DOHH2 (cell line): ENCODE results near the gene GJA4.

ENCODE experiments used
- H3F3A ChIP-seq: fragments of 200-600 bp; sonication (generic), shearing (Covaris generic); 2 replicates; pipeline ENCODE4 v1.6.0; 2016; ENCODE audit warnings: antibody characterized with exemption, mild to moderate bottlenecking; ENCODE audit not compliant: control insufficient read depth, insufficient read depth
- H3K27ac ChIP-seq: fragments of 200-600 bp; sonication (generic); 2 replicates; pipeline ENCODE4 v1.5.1; 2014; ENCODE audit warnings: low read depth, mild to moderate bottlenecking, low read length, moderate library complexity
- H3K27me3 ChIP-seq: fragments of 200-600 bp; sonication (generic); 2 replicates; pipeline ENCODE4 v1.6.1; 2014; ENCODE audit warnings: mild to moderate bottlenecking, low read length, mixed read lengths; ENCODE audit not compliant: control insufficient read depth
- H3K36me3 ChIP-seq: fragments of 200-600 bp; sonication (generic); 2 replicates; pipeline ENCODE4 v1.6.1; 2014; ENCODE audit warnings: mild to moderate bottlenecking, low read length, moderate library complexity, mixed read lengths; ENCODE audit not compliant: control insufficient read depth
- H3K4me1 ChIP-seq: fragments of 200-600 bp; sonication (generic); 2 replicates; pipeline ENCODE4 v1.6.1; 2014; ENCODE audit warnings: mild to moderate bottlenecking, low read length, mixed read lengths; ENCODE audit not compliant: control insufficient read depth
- H3K4me2 ChIP-seq: fragments of 200-600 bp; sonication (generic); 2 replicates; pipeline ENCODE4 v1.6.0; 2014; ENCODE audit warnings: mild to moderate bottlenecking, low read length, moderate library complexity
- H3K4me3 ChIP-seq: fragments of 200-600 bp; sonication (generic); 2 replicates; pipeline ENCODE4 v1.5.1; 2014; ENCODE audit warnings: mild to moderate bottlenecking, low read length, mixed read lengths
- H3K79me2 ChIP-seq: fragments of 200-600 bp; sonication (generic); 2 replicates; pipeline ENCODE4 v1.6.1; 2014; ENCODE audit warnings: mild to moderate bottlenecking, low read length, mixed read lengths; ENCODE audit not compliant: control insufficient read depth
- H3K9me2 ChIP-seq: fragments of 200-600 bp; sonication (generic); replicated peaks from 2 replicates; pipeline ENCODE4 v1.6.1; 2014; ENCODE audit warnings: mild to moderate bottlenecking, low read length, mixed read lengths; ENCODE audit not compliant: control insufficient read depth
- H3K9me3 ChIP-seq: fragments of 200-600 bp; sonication (generic); 2 replicates; pipeline ENCODE4 v1.6.1; 2014; ENCODE audit warnings: antibody characterized with exemption, low read length, mixed read lengths; ENCODE audit not compliant: control insufficient read depth, insufficient read depth
- H4K20me1 ChIP-seq: fragments of 200-600 bp; sonication (generic); 2 replicates; pipeline ENCODE4 v1.6.0; 2014; ENCODE audit warnings: low read depth, mild to moderate bottlenecking, antibody characterized with exemption, low read length, moderate library complexity; ENCODE audit not compliant: control insufficient read depth, insufficient read depth
- CTCF ChIP-seq: fragments of 200-600 bp; sonication (generic); IDR thresholded peaks from one replicate; pipeline ENCODE4 v1.5.1; 2014; ENCODE audit warnings: antibody characterized with exemption, mild to moderate bottlenecking, low read depth, low read length; ENCODE audit not compliant: poor library complexity, severe bottlenecking
- EZH2phosphoT487 ChIP-seq: fragments of 200-600 bp; sonication (generic); IDR thresholded peaks from 2 replicates; pipeline ENCODE4 v1.6.1; 2017; ENCODE audit warnings: borderline replicate concordance, mild to moderate bottlenecking, antibody characterized with exemption, low read length, moderate library complexity, mixed read lengths

The GJA4 gene

GRCh38 chr1:34754964-34755637 lies 37.7 kb upstream of the GJA4 start, which contains the start of gene GJB5:
TSS of gene GJB5 (plus strand) at chr1:34755047. CDS start at chr1:34757331, 2,284 bp downstream.
- no peaks in the 10 kb centered on the region for H3K36me3 ChIP-seq
- no peaks in the 10 kb centered on the region for H3K9me3 ChIP-seq
- H3K27me3 ChIP-seq = no peaks in the 10 kb centered on the region
- no peak within 1 kb of the TSS for H3K4me2 ChIP-seq
- H4K20me1 ChIP-seq = no peaks in the 10 kb centered on the region
- TF ChIP-seq CTCF (no peak), EZH2phosphoT487 (no peak)
- no peaks in the 10 kb centered on the region for H3F3A ChIP-seq
- H3K9me2 ChIP-seq = no peaks in the 10 kb centered on the region
- no peak within 1 kb of the TSS for H3K4me3 ChIP-seq
- H3K27ac ChIP-seq = no peak within 1 kb of the TSS
- H3K4me1 ChIP-seq = no peaks in the 10 kb centered on the region
- no peaks in the 10 kb centered on the region for H3K79me2 ChIP-seq

DNA sequence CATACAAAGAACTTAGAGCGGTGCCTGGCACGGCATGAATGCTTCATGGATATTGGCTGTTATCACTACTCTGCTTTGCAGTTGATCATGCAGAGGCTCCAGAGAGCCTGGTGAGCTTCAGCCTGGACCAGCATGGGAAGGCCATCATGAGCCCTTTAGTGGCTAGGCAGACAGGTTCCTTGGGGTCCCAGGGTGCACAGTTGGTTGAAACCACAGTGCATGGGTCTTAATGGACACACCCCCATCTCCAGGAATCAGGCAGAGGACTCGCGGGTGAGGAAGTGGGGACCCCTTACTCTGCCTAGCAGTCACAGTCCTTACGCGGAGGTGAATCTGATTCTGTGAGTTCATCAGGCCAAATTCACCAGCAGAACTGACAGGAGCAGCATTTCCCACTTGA lies 36.8 kb upstream of the GJA4 start:
- Histone ChIP-seq H3K4me3 (no peak overlapping the region), H3K27me3 (no peaks in the 10 kb centered on the region), H3K79me2 (no peaks in the 10 kb centered on the region), H4K20me1 (no peaks in the 10 kb centered on the region), H3K27ac (no peak overlapping the region), H3K4me1 (no peaks in the 10 kb centered on the region), H3K4me2 (no peak overlapping the region), H3K9me3 (no peaks in the 10 kb centered on the region), H3K9me2 (no peaks in the 10 kb centered on the region), H3F3A (no peaks in the 10 kb centered on the region), H3K36me3 (no peaks in the 10 kb centered on the region)
- no peak for TF ChIP-seq EZH2phosphoT487
- no peak for TF ChIP-seq CTCF

- no peak for TF ChIP-seq EZH2phosphoT487
- TF ChIP-seq CTCF = no peak
- Histone ChIP-seq H3K9me2 (no peaks in the 10 kb centered on the region), H3K4me2 (no peak overlapping the region), H3K27me3 (no peaks in the 10 kb centered on the region), H3K4me1 (no peaks in the 10 kb centered on the region), H3F3A (no peaks in the 10 kb centered on the region), H4K20me1 (no peaks in the 10 kb centered on the region), H3K27ac (no peak overlapping the region), H3K4me3 (no peak overlapping the region), H3K79me2 (no peaks in the 10 kb centered on the region), H3K36me3 (no peaks in the 10 kb centered on the region), H3K9me3 (no peaks in the 10 kb centered on the region)
Measured at GRCh38 chr1:34757386-34757785, 35.4 kb upstream of the GJA4 start.
